NB4 (cell line): ENCODE results near the gene KDM4C.

ENCODE experiments used
- MAX ChIP-seq: IDR thresholded peaks from 2 replicates; pipeline ENCODE4 v1.6.1; 2011; ENCODE audit warnings: low read depth, low read length
- POLR2A ChIP-seq: IDR thresholded peaks from 2 replicates; pipeline ENCODE4 v1.6.1; 2011; ENCODE audit warnings: mild to moderate bottlenecking; ENCODE audit not compliant: insufficient read length; ENCODE audit errors: extremely low read depth

DNA sequence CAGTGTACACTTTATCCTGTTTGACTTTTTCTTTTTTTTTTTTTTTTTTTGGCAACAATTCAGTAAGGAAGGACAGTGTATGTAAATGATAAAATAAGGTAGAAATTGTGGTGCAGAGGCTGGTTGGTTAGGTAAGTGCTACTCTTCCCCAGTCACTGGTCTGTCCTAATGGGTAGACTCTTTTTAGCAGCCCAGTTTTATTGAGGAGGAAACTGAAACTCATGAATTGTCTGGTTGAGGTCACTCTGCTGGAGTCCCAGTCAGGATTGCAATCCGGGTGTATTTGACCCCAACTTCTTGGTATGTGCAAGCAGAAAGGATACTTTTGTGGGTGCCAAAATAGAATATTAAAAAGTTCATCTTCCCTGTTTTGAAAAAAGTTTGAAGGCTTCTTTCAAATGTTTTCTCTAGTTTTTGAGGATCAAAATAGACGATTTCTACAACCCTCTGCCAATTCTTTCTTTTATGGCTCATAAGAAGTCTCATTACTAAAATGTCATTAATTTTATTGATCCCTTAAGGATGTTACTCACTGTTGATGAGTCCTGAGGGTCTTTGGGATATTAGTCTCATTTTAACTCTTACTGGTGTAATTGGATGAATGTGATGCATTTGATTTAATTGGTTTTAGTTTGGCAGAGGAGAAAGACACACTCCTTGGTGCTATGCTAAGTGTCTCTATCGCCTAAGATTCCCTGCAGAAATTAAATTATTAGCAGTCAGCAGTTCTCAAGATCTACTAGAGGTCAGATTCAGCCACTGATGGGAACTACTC is 171.9 kb downstream of the KDM4C start:
- TF ChIP-seq MAX (no peak), POLR2A (no peak)
